HCT116 (cell line): ENCODE results near the gene IFIT1.

Source experiments
- CTCF ChIP-seq, 3 experiments: fragments of 200-600 bp in 1 of 3; sonication (generic) in 1 of 3; IDR thresholded peaks in 2 of 3; conservative IDR thresholded peaks in 1 of 3; 2 replicates each; pipeline ENCODE4 v1.5.1; 2012 to 2017; ENCODE audit warnings: low read depth in 2 of 3, low read length in 2 of 3, antibody characterized with exemption in 1 of 3, borderline replicate concordance in 1 of 3, control low read depth in 1 of 3, mild to moderate bottlenecking in 1 of 3, mixed read lengths in 1 of 3, mixed run types in 1 of 3, moderate library complexity in 1 of 3; ENCODE audit not compliant: insufficient read depth in 1 of 3
- ELF1 ChIP-seq: IDR thresholded peaks from 2 replicates; pipeline ENCODE4 v1.6.1; 2012; ENCODE audit warnings: low read depth, borderline replicate concordance
- EZH2phosphoT487 ChIP-seq: fragments of 200-600 bp; IDR thresholded peaks from 2 replicates; pipeline ENCODE4 v1.6.1; 2018; ENCODE audit warnings: antibody characterized with exemption, borderline replicate concordance
- MAX ChIP-seq: IDR thresholded peaks from 2 replicates; pipeline ENCODE4 v1.6.1; 2012
- POLR2A ChIP-seq: IDR thresholded peaks from 2 replicates; pipeline ENCODE4 v1.7.0; 2011; ENCODE audit warnings: borderline replicate concordance; ENCODE audit not compliant: insufficient read depth, insufficient read length; ENCODE audit errors: extremely low read depth
- POLR2AphosphoS5 ChIP-seq: IDR thresholded peaks from 2 replicates; pipeline ENCODE4 v1.6.1; 2011; ENCODE audit warnings: mild to moderate bottlenecking, low read depth, low read length, moderate library complexity
- RAD21 ChIP-seq: IDR thresholded peaks from 2 replicates; pipeline ENCODE4 v1.6.1; 2012; ENCODE audit warnings: low read depth, mild to moderate bottlenecking
- REST ChIP-seq: IDR thresholded peaks from 2 replicates; pipeline ENCODE4 v1.6.1; 2012; ENCODE audit warnings: low read depth
- SIN3A ChIP-seq: IDR thresholded peaks from 2 replicates; pipeline ENCODE4 v1.6.1; 2012; ENCODE audit warnings: low read depth
- ZBTB33 ChIP-seq: IDR thresholded peaks from 2 replicates; pipeline ENCODE4 v1.6.1; 2011; ENCODE audit warnings: mild to moderate bottlenecking, low read length, moderate library complexity; ENCODE audit not compliant: insufficient replicate concordance; ENCODE audit errors: extremely low read depth

- TF ChIP-seq REST (no peak), MAX (no peak), CTCF (IDR thresholded peaks at IDR 0.05 in 2 of 3, conservative IDR thresholded peaks at IDR 0.05 in 1 of 3; ENCODE audit: borderline replicate concordance in 1 of 3, insufficient read depth in 1 of 3, low read depth in 2 of 3, low read length in 2 of 3) (no peak), SIN3A (no peak), POLR2A (no peak), ELF1 (no peak), RAD21 (no peak), EZH2phosphoT487 (no peak), ZBTB33 (no peak), POLR2AphosphoS5 (no peak)
Measured at GRCh38 chr10:89392974-89393373, 551 bp downstream of the IFIT1 start.
